HepG2 (cell line): Measurements from ENCODE around the gene BIRC2. TPM values are rescaled to one million over a fixed set of nuclear protein-coding genes. Genes with fewer than 3 reads are reported as not detected.

Experiments
- EHMT2 ChIP-seq: fragments of 200-600 bp; sonication (generic); IDR thresholded peaks from 2 replicates; pipeline ENCODE4 v1.7.0; 2017; ENCODE audit warnings: antibody characterized with exemption, low read depth, low read length, borderline replicate concordance
- GLI4 ChIP-seq: sonication (generic); formaldehyde crosslinking; IDR thresholded peaks from 2 replicates; pipeline ENCODE4 v1.5.1; 2020; ENCODE audit warnings: missing genetic modification reagents, mild to moderate bottlenecking, moderate library complexity, borderline replicate concordance
- NBN ChIP-seq: fragments of 450-650 bp; conservative IDR thresholded peaks from 2 replicates; pipeline ENCODE4 v1.6.1; 2017
- NCOA1 ChIP-seq: sonication (generic); formaldehyde crosslinking; IDR thresholded peaks from 2 replicates; pipeline ENCODE4 v1.9.0; 2021; ENCODE audit warnings: missing genetic modification reagents
- POLR2A ChIP-seq, 2 experiments: IDR thresholded peaks; 2 replicates each; pipeline ENCODE4 v1.6.1; 2011; ENCODE audit warnings: low read depth in 2 of 2, low read length in 2 of 2, mild to moderate bottlenecking in 1 of 2, moderate library complexity in 1 of 2; ENCODE audit not compliant: insufficient read depth in 1 of 2
- SIX4 ChIP-seq: sonication (generic); formaldehyde crosslinking; IDR thresholded peaks from 2 replicates; pipeline ENCODE4 v1.4.0; 2020; ENCODE audit warnings: missing genetic modification reagents
- TBL1XR1 ChIP-seq: fragments of 150-350 bp; IDR thresholded peaks from 2 replicates; pipeline ENCODE4 v1.6.1; 2014; ENCODE audit warnings: borderline replicate concordance, low read length; ENCODE audit not compliant: partially characterized antibody
- ZNF547 ChIP-seq: sonication (generic); formaldehyde crosslinking; IDR thresholded peaks from 2 replicates; pipeline ENCODE4 v1.5.1; 2020; ENCODE audit warnings: mild to moderate bottlenecking, missing genetic modification reagents
- ZNF816 ChIP-seq: sonication (generic); formaldehyde crosslinking; IDR thresholded peaks from 2 replicates; pipeline ENCODE4 v1.8.0; 2022; ENCODE audit warnings: missing genetic modification reagents, mild to moderate bottlenecking, borderline replicate concordance
- polyA plus RNA-seq, 8 experiments: library from polyadenylated mRNA; depleted of rRNA in 3 of 8; stranded (reverse) in 7 of 8; unstranded in 1 of 8; fragments of >200 nt; fragmentation: Illumina TruSeq in 4 of 8; extraction: Trizol in 4 of 8; gene quantifications; 2 replicates each; pipeline versions ENCODE4 v1.2.1 to v1.2.3, GENCODE V29; 2011 to 2016; ENCODE audit warnings: low read depth in 4 of 8, missing spikeins in 1 of 8, mixed read lengths in 1 of 8; ENCODE audit not compliant: insufficient read depth in 1 of 8
- total RNA-seq, 5 experiments: library from RNA; depleted of rRNA; stranded (reverse); fragments of >200 nt; fragmentation: Illumina TruSeq; extraction: Trizol; gene quantifications; 2 replicates each; pipeline ENCODE4 v1.2.3, GENCODE V29; 2016; ENCODE audit warnings: low read depth in 1 of 5
- TF ChIP-seq, protein P1 (sequence below), 2 experiments: sonication (generic) in 1 of 2; formaldehyde crosslinking in 1 of 2; IDR thresholded peaks; 2 replicates each; pipeline versions ENCODE4 v1.5.1 to v1.6.1; 2011 to 2020; ENCODE audit warnings: borderline replicate concordance in 1 of 2, low read depth in 1 of 2, low read length in 1 of 2, mild to moderate bottlenecking in 1 of 2, missing genetic modification reagents in 1 of 2, moderate library complexity in 1 of 2
- TF ChIP-seq, protein P2 (sequence below): sonication (generic); formaldehyde crosslinking; IDR thresholded peaks from 2 replicates; pipeline ENCODE4 v1.4.0; 2020; ENCODE audit warnings: mild to moderate bottlenecking, missing genetic modification reagents
- TF ChIP-seq, protein P3 (sequence below): fragments of 450-650 bp; IDR thresholded peaks from 2 replicates; pipeline ENCODE4 v1.6.1; 2017; ENCODE audit warnings: mild to moderate bottlenecking
- TF ChIP-seq, protein P4 (sequence below): IDR thresholded peaks from 2 replicates; pipeline ENCODE4 v1.6.1; 2016
- TF ChIP-seq, protein P5 (sequence below): sonication (generic); formaldehyde crosslinking; IDR thresholded peaks from 2 replicates; pipeline ENCODE4 v1.5.0; 2020; ENCODE audit warnings: missing genetic modification reagents

BIRC2 gene
- total and polyA plus RNA-seq, 2 of the 13 experiments (the other 11 are each of a cell fraction or from before 2014, with no cell fraction given), result 61.7 to 62.2 TPM

DNA sequence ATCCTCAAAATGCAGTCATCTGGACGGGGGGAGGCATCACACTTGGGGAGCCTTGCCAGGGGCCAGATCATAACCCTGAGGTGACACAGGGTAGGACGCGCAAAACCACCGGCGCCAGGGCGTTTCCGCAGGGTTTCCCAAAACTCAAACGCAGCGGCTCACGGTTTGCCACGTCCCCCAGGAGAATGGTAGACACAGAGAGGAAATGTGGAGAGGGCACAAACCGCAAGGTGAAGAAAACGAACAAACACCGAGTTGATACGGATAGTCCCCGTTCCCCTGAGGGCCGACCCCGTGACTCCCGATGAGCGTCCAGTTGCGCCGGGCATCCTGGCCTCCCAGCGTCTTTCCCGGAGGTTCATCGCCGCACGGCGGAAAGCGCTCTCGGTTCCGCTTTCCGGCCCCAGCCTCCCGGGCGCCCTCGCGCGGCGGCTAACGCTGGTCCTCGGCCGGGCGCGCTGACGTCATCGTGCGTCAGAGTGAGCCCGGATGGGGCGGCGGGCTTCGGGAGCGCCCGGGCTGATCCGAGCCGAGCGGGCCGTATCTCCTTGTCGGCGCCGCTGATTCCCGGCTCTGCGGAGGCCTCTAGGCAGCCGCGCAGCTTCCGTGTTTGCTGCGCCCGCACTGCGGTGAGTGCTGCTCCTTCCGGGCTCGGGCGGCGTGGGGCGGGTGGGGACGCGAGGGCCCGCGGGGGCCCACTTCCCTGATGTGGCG is at the start of gene BIRC2 (continued):
- TF ChIP-seq, protein P1, sequence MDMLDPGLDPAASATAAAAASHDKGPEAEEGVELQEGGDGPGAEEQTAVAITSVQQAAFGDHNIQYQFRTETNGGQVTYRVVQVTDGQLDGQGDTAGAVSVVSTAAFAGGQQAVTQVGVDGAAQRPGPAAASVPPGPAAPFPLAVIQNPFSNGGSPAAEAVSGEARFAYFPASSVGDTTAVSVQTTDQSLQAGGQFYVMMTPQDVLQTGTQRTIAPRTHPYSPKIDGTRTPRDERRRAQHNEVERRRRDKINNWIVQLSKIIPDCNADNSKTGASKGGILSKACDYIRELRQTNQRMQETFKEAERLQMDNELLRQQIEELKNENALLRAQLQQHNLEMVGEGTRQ (IDR thresholded peaks at IDR 0.05; ENCODE audit: low read depth, low read length), result no peak
- TF ChIP-seq, protein P1 (CRISPR knock-in tag; IDR thresholded peaks at IDR 0.05; ENCODE audit: borderline replicate concordance), result no peak
- TF ChIP-seq NCOA1 (CRISPR knock-in tag) (no peak), GLI4 (no peak; the same call in 1 of the 2 replicates), TBL1XR1 (peak; percentile 45), NBN (no peak), POLR2A (IDR thresholded peaks at IDR 0.05; ENCODE audit: insufficient read depth in 1 of 2, low read depth in 2 of 2, low read length in 2 of 2) (peak; percentile 78 to 82), ZNF816 (CRISPR knock-in tag) (peak; percentile 60; the same call in 1 of the 2 replicates), ZNF547 (CRISPR knock-in tag) (peak; percentile 61; the same call in 1 of the 2 replicates), EHMT2 (no peak), SIX4 (CRISPR knock-in tag) (no peak)
- TF ChIP-seq, protein P2, sequence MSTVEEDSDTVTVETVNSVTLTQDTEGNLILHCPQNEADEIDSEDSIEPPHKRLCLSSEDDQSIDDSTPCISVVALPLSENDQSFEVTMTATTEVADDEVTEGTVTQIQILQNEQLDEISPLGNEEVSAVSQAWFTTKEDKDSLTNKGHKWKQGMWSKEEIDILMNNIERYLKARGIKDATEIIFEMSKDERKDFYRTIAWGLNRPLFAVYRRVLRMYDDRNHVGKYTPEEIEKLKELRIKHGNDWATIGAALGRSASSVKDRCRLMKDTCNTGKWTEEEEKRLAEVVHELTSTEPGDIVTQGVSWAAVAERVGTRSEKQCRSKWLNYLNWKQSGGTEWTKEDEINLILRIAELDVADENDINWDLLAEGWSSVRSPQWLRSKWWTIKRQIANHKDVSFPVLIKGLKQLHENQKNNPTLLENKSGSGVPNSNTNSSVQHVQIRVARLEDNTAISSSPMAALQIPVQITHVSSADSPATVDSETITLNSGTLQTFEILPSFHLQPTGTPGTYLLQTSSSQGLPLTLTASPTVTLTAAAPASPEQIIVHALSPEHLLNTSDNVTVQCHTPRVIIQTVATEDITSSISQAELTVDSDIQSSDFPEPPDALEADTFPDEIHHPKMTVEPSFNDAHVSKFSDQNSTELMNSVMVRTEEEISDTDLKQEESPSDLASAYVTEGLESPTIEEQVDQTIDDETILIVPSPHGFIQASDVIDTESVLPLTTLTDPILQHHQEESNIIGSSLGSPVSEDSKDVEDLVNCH (CRISPR knock-in tag), result peak; percentile 98; the same call in 1 of the 2 replicates
- TF ChIP-seq, protein P3, sequence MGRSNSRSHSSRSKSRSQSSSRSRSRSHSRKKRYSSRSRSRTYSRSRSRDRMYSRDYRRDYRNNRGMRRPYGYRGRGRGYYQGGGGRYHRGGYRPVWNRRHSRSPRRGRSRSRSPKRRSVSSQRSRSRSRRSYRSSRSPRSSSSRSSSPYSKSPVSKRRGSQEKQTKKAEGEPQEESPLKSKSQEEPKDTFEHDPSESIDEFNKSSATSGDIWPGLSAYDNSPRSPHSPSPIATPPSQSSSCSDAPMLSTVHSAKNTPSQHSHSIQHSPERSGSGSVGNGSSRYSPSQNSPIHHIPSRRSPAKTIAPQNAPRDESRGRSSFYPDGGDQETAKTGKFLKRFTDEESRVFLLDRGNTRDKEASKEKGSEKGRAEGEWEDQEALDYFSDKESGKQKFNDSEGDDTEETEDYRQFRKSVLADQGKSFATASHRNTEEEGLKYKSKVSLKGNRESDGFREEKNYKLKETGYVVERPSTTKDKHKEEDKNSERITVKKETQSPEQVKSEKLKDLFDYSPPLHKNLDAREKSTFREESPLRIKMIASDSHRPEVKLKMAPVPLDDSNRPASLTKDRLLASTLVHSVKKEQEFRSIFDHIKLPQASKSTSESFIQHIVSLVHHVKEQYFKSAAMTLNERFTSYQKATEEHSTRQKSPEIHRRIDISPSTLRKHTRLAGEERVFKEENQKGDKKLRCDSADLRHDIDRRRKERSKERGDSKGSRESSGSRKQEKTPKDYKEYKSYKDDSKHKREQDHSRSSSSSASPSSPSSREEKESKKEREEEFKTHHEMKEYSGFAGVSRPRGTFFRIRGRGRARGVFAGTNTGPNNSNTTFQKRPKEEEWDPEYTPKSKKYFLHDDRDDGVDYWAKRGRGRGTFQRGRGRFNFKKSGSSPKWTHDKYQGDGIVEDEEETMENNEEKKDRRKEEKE, result no peak
- TF ChIP-seq, protein P4, sequence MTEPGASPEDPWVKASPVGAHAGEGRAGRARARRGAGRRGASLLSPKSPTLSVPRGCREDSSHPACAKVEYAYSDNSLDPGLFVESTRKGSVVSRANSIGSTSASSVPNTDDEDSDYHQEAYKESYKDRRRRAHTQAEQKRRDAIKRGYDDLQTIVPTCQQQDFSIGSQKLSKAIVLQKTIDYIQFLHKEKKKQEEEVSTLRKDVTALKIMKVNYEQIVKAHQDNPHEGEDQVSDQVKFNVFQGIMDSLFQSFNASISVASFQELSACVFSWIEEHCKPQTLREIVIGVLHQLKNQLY (CRISPR knock-in tag), result no peak
- TF ChIP-seq, protein P5, sequence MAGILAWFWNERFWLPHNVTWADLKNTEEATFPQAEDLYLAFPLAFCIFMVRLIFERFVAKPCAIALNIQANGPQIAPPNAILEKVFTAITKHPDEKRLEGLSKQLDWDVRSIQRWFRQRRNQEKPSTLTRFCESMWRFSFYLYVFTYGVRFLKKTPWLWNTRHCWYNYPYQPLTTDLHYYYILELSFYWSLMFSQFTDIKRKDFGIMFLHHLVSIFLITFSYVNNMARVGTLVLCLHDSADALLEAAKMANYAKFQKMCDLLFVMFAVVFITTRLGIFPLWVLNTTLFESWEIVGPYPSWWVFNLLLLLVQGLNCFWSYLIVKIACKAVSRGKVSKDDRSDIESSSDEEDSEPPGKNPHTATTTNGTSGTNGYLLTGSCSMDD (CRISPR knock-in tag), result no peak
